Stimulated activated CD4-positive, alpha-beta T cell treated with anti-CD3 and anti-CD28 coated beads, Interleukin-1b, Interleukin-23, amount 100 ng/mL, for 1 hour (primary cell): ENCODE measurements around the gene KLHL26.

Source experiments
- DNase-seq, 2 donors: peaks; one replicate each; pipeline ENCODE4 v3.0.0-alpha.2; 2020; ENCODE audit warnings: low read depth in 2 of 2

KLHL26 gene

GRCh38 chr19:18646535-18647370, 9.9 kb downstream of the KLHL26 start:
- no peak for DNase-seq

- no peak for DNase-seq
Measured at GRCh38 chr19:18647371-18647767, 10.5 kb downstream of the KLHL26 start.

- no peak for DNase-seq
Measured at GRCh38 chr19:18647807-18648206, 11.0 kb downstream of the KLHL26 start.

GRCh38 chr19:18648973-18649315, 12.1 kb downstream of the KLHL26 start:
- no peak for DNase-seq

- DNase-seq: no peak
Measured at GRCh38 chr19:18649371-18650020, 12.7 kb downstream of the KLHL26 start.

GRCh38 chr19:18650021-18650390, 13.2 kb downstream of the KLHL26 start:
- DNase-seq: no peak

- DNase-seq: no peak
Measured at GRCh38 chr19:18650468-18651041, 13.7 kb downstream of the KLHL26 start.

- DNase-seq: no peak
Measured at GRCh38 chr19:18651300-18651699, 14.5 kb downstream of the KLHL26 start.

- no peak for DNase-seq
Measured at GRCh38 chr19:18651733-18652132, 14.9 kb downstream of the KLHL26 start.

- no peak for DNase-seq
Measured at GRCh38 chr19:18653853-18654252, 17.0 kb downstream of the KLHL26 start.

- no peak for DNase-seq
Measured at GRCh38 chr19:18654469-18654868, 17.6 kb downstream of the KLHL26 start.

GRCh38 chr19:18655173-18655844, 18.5 kb downstream of the KLHL26 start:
- no peak for DNase-seq

- DNase-seq: no peak
Measured at GRCh38 chr19:18656337-18657086, 19.7 kb downstream of the KLHL26 start.

GRCh38 chr19:18657590-18658365, 20.9 kb downstream of the KLHL26 start:
- DNase-seq: no peak

GRCh38 chr19:18658366-18658855, 21.6 kb downstream of the KLHL26 start:
- no peak for DNase-seq

- no peak for DNase-seq
Measured at GRCh38 chr19:18659281-18660050, 22.6 kb downstream of the KLHL26 start.

- DNase-seq: no peak
Measured at GRCh38 chr19:18660051-18660910, 23.5 kb downstream of the KLHL26 start.

- DNase-seq: no peak
Measured at GRCh38 chr19:18660939-18661670, 24.3 kb downstream of the KLHL26 start.
